Hepatocyte (in vitro differentiated cells): ENCODE results near the gene XPR1. TPM values are rescaled to one million over a fixed set of nuclear protein-coding genes. Genes with fewer than 3 reads are reported as not detected.
A peak's percentile ranks its signal among the peaks of the same experiment; 100 is the strongest.

Experiments
- DNase-seq: peaks from one replicate; pipeline ENCODE4 v3.0.0-alpha.2; 2016; ENCODE audit warnings: low spot score
- H2AFZ ChIP-seq: fragments of 200-600 bp; sonication (generic); 2 replicates; pipeline ENCODE4 v1.6.0; 2016; ENCODE audit warnings: antibody characterized with exemption, mild to moderate bottlenecking
- H3K27ac ChIP-seq: fragments of 200-600 bp; sonication (generic); 2 replicates; pipeline ENCODE4 v1.5.1; 2016; ENCODE audit warnings: mild to moderate bottlenecking
- H3K27me3 ChIP-seq: fragments of 200-600 bp; sonication (generic); 2 replicates; pipeline ENCODE4 v1.6.1; 2016
- H3K36me3 ChIP-seq: fragments of 200-600 bp; sonication (generic); replicated peaks from 2 replicates; pipeline ENCODE4 v1.5.1; 2016; ENCODE audit warnings: low read depth; ENCODE audit not compliant: insufficient read depth
- H3K4me1 ChIP-seq: fragments of 200-600 bp; sonication (generic); 2 replicates; pipeline ENCODE4 v1.5.1; 2016; ENCODE audit warnings: mild to moderate bottlenecking, moderate library complexity; ENCODE audit not compliant: insufficient read depth
- H3K4me2 ChIP-seq: fragments of 200-600 bp; sonication (generic); 2 replicates; pipeline ENCODE4 v1.6.0; 2016
- H3K4me3 ChIP-seq: fragments of 200-600 bp; sonication (generic); 2 replicates; pipeline ENCODE4 v1.5.1; 2016; ENCODE audit warnings: mild to moderate bottlenecking
- H3K79me2 ChIP-seq: fragments of 200-600 bp; sonication (generic); 2 replicates; pipeline ENCODE4 v1.6.0; 2017; ENCODE audit warnings: mild to moderate bottlenecking
- H3K9me2 ChIP-seq: fragments of 200-600 bp; sonication (generic); replicated peaks from 2 replicates; pipeline ENCODE4 v1.6.0; 2017; ENCODE audit warnings: mild to moderate bottlenecking; ENCODE audit not compliant: insufficient read depth
- H3K9me3 ChIP-seq: fragments of 200-600 bp; sonication (generic); 2 replicates; pipeline ENCODE4 v1.5.1; 2016; ENCODE audit warnings: low read depth, mild to moderate bottlenecking
- H4K20me1 ChIP-seq: fragments of 200-600 bp; sonication (generic); 2 replicates; pipeline ENCODE4 v1.6.0; 2016; ENCODE audit warnings: mild to moderate bottlenecking; ENCODE audit not compliant: insufficient read depth, poor library complexity, severe bottlenecking
- EZH2 ChIP-seq: fragments of 200-600 bp; sonication (generic); IDR thresholded peaks from 2 replicates; pipeline ENCODE4 v1.6.1; 2016; ENCODE audit warnings: antibody characterized with exemption, mild to moderate bottlenecking, borderline replicate concordance
- EZH2phosphoT487 ChIP-seq: fragments of 200-600 bp; sonication (generic); IDR thresholded peaks from one replicate; pipeline ENCODE4 v1.6.1; 2018; ENCODE audit warnings: antibody characterized with exemption, mild to moderate bottlenecking, low read depth, moderate library complexity; ENCODE audit not compliant: unreplicated experiment, severe bottlenecking
- WGBS: methylation state at CpG from one replicate; pipeline ENCODE4 v1.1.6; 2016; ENCODE audit warnings: low lambda C conversion rate; ENCODE audit errors: missing lambda C conversion rate; 5-methylcytosine and 5-hydroxymethylcytosine counted together
- polyA plus RNA-seq: library from polyadenylated mRNA; unstranded; fragments of >200 nt; fragmentation: Nextera tagmentation; extraction: Ambion mirVana; gene quantifications from 2 replicates; pipeline ENCODE4 v1.2.1, GENCODE V29; 2016
- total RNA-seq: library from RNA; depleted of rRNA; stranded (reverse); fragments of >200 nt; gene quantifications from 2 replicates; pipeline ENCODE4 v1.2.3, GENCODE V29; 2014
- TF ChIP-seq, protein P1 (sequence below): fragments of 200-600 bp; sonication (generic); IDR thresholded peaks from 2 replicates; pipeline ENCODE4 v1.5.1; 2016; ENCODE audit warnings: antibody characterized with exemption, mild to moderate bottlenecking; ENCODE audit not compliant: poor library complexity

XPR1 gene
- total and polyA plus RNA-seq, 2 experiments from 2014 or later = 18.2 to 41.5 TPM

- WGBS = 63% methylated on average over 4 of the region's 4 CpGs
These were observed 292.1 kb downstream of the XPR1 start for GRCh38 chr1:180923887-180924286.

DNA sequence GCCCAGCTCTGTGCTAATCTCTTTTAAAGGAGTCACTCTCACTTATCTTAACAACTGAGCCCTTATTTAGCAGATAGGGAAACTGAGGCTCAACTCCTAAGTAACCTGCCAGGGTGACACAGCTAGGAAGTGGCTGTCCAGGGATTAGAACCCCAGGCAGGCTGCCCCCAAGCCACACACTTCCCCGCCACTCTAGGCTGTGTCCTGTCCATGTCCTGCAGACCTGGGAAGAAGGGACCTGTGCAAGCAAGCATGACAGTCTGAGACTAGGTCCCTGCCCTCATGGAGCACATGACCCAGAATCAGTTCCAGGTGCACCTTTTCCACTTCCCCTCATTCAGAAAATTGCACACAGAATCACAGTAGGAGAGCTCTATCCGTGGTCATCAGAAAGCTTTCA is 293.1 kb downstream of the XPR1 start:
- H2AFZ ChIP-seq = no peak overlapping the region
- no peaks in the 10 kb centered on the region for H3K27me3 ChIP-seq
- H3K9me3 ChIP-seq = no peaks in the 10 kb centered on the region
- H3K4me3 ChIP-seq = no peak overlapping the region
- peaks cover 47% of the 10 kb centered on the region for H3K4me1 ChIP-seq
- H3K4me2 ChIP-seq = no peak overlapping the region
- H3K27ac ChIP-seq = no peak overlapping the region
- no peaks in the 10 kb centered on the region for H3K9me2 ChIP-seq
- TF ChIP-seq, protein P1, sequence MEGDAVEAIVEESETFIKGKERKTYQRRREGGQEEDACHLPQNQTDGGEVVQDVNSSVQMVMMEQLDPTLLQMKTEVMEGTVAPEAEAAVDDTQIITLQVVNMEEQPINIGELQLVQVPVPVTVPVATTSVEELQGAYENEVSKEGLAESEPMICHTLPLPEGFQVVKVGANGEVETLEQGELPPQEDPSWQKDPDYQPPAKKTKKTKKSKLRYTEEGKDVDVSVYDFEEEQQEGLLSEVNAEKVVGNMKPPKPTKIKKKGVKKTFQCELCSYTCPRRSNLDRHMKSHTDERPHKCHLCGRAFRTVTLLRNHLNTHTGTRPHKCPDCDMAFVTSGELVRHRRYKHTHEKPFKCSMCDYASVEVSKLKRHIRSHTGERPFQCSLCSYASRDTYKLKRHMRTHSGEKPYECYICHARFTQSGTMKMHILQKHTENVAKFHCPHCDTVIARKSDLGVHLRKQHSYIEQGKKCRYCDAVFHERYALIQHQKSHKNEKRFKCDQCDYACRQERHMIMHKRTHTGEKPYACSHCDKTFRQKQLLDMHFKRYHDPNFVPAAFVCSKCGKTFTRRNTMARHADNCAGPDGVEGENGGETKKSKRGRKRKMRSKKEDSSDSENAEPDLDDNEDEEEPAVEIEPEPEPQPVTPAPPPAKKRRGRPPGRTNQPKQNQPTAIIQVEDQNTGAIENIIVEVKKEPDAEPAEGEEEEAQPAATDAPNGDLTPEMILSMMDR = no peak
- TF ChIP-seq EZH2 = no peak
- no peak for TF ChIP-seq EZH2phosphoT487
- no peak for DNase-seq
- no peaks in the 10 kb centered on the region for H4K20me1 ChIP-seq
- H3K36me3 ChIP-seq = no peaks in the 10 kb centered on the region
- H3K79me2 ChIP-seq = no peaks in the 10 kb centered on the region
- WGBS = 87% methylated on average over 2 of the region's 2 CpGs

More at GRCh38 chr1:180923887-180924286, 292.1 kb downstream of the XPR1 start:
- Histone ChIP-seq H3K4me1 (peaks cover 44% of the 10 kb centered on the region), H2AFZ (no peak overlapping the region), H3K9me3 (no peaks in the 10 kb centered on the region), H4K20me1 (no peaks in the 10 kb centered on the region), H3K27ac (no peak overlapping the region), H3K79me2 (no peaks in the 10 kb centered on the region), H3K4me3 (no peak overlapping the region), H3K4me2 (no peak overlapping the region), H3K9me2 (no peaks in the 10 kb centered on the region), H3K27me3 (no peaks in the 10 kb centered on the region), H3K36me3 (no peaks in the 10 kb centered on the region)
- TF ChIP-seq EZH2phosphoT487 (no peak), EZH2 (no peak)
- TF ChIP-seq, protein P1 = no peak
- DNase-seq = no peak

DNA sequence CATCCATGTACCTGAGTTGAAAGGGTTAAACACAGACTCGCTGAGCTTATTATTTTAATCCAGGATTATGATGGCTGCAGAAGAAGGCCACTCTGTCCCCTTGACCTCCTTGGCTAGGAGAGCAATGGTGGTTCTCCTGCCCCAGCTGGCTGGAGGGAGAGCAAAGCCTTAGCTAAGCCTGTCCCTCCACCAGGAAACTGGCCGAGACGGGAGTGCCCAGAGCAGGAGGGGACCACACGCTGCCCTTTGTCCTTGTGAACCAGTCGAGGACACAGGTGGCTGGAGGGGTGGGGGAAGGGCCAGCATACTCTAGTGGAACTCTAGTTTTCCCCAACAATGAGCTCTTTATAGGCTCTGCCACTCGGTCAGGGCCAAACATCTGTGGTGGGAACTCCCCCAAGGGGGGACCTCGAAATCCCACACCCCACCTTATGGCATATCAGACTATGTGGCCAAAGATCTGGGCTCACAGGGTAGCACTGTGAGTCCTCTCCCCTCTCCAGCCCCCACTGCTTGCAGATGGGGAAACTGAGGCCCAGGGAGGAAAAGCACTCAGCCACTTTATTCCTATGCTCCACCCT is 293.7 kb downstream of the XPR1 start:
- H3K27ac ChIP-seq = peak overlapping the region; percentile 91

More for the DNA sequence above, 293.7 kb downstream of the XPR1 start:
- H3K4me2 ChIP-seq = peak overlapping the region; percentile 61
- H3K27me3 ChIP-seq = no peaks in the 10 kb centered on the region
- TF ChIP-seq EZH2 = no peak
- TF ChIP-seq, protein P1 = no peak
- no peak for TF ChIP-seq EZH2phosphoT487
- H3K9me2 ChIP-seq = no peaks in the 10 kb centered on the region
- 47% methylated on average over 7 of the region's 7 CpGs for WGBS
- H3K4me1 ChIP-seq = peaks cover 47% of the 10 kb centered on the region
- no peaks in the 10 kb centered on the region for H4K20me1 ChIP-seq
- H3K9me3 ChIP-seq = no peaks in the 10 kb centered on the region
- no peak overlapping the region for H2AFZ ChIP-seq
- no peaks in the 10 kb centered on the region for H3K36me3 ChIP-seq
- DNase-seq = peak; percentile 58
- no peaks in the 10 kb centered on the region for H3K79me2 ChIP-seq
- H3K4me3 ChIP-seq = no peak overlapping the region
